ENCODE results near the gene SFTPA2.
"Not testable (repeated sequence)": the region's sequence is repeated elsewhere in the genome, so short reads cannot be mapped to it uniquely, and the experiment has no call there.

- TF ChIP-seq CTCF (conservative IDR thresholded peaks at IDR 0.05; ENCODE audit: low read depth, low read length); RCOR1 (IDR thresholded peaks at IDR 0.05; ENCODE audit: insufficient replicate concordance, low read length); USF2 (IDR thresholded peaks at IDR 0.05; ENCODE audit: low read depth, low read length); RAD21 (IDR thresholded peaks at IDR 0.05; ENCODE audit: low read length); POLR2A (IDR thresholded peaks at IDR 0.05; ENCODE audit: low read depth, low read length): not testable (repeated sequence)
Measured at GRCh38 chr10:79517567-79517966, 42.6 kb downstream of the SFTPA2 start.
